OCI-LY1 (cell line): ENCODE data around the gene RESP18.
A peak's percentile ranks its signal among the peaks of the same experiment; 100 is the strongest.

Source experiments
- H2AFZ ChIP-seq: fragments of 200-600 bp; sonication (generic), shearing (Covaris generic); 2 replicates; pipeline ENCODE4 v1.6.0; 2014; ENCODE audit warnings: antibody characterized with exemption, mild to moderate bottlenecking, low read length
- H3F3A ChIP-seq: fragments of 200-600 bp; sonication (generic), shearing (Covaris generic); 2 replicates; pipeline ENCODE4 v1.6.0; 2014; ENCODE audit warnings: mild to moderate bottlenecking, antibody characterized with exemption, low read length, moderate library complexity; ENCODE audit not compliant: insufficient read depth
- H3K27ac ChIP-seq: fragments of 200-600 bp; sonication (generic); 2 replicates; pipeline ENCODE4 v1.5.1; 2014; ENCODE audit warnings: low read length, mixed run types, mild to moderate bottlenecking, low read depth; ENCODE audit not compliant: poor library complexity, severe bottlenecking
- H3K27me3 ChIP-seq: fragments of 200-600 bp; sonication (generic); 2 replicates; pipeline ENCODE4 v1.6.0; 2014; ENCODE audit warnings: antibody characterized with exemption, mild to moderate bottlenecking, low read length, moderate library complexity; ENCODE audit not compliant: insufficient read depth
- H3K36me3 ChIP-seq: fragments of 200-600 bp; sonication (generic); 2 replicates; pipeline ENCODE4 v1.6.1; 2014; ENCODE audit warnings: mild to moderate bottlenecking, antibody characterized with exemption, low read length, moderate library complexity, mixed read lengths; ENCODE audit not compliant: insufficient read depth
- H3K4me1 ChIP-seq: fragments of 200-600 bp; sonication (generic); 2 replicates; pipeline ENCODE4 v1.5.1; 2014; ENCODE audit warnings: mild to moderate bottlenecking, low read length, moderate library complexity; ENCODE audit not compliant: insufficient read depth, severe bottlenecking
- H3K4me2 ChIP-seq: fragments of 200-600 bp; sonication (generic), shearing (Covaris generic); 2 replicates; pipeline ENCODE4 v1.6.1; 2014; ENCODE audit warnings: low read length
- H3K4me3 ChIP-seq: fragments of 200-600 bp; sonication (generic); 2 replicates; pipeline ENCODE4 v1.5.1; 2014; ENCODE audit warnings: low read length, low read depth, mild to moderate bottlenecking, mixed read lengths; ENCODE audit not compliant: poor library complexity, severe bottlenecking
- H3K79me2 ChIP-seq: fragments of 200-600 bp; shearing (Covaris generic); 2 replicates; pipeline ENCODE4 v1.6.1; 2016; ENCODE audit warnings: mixed run types, low read length, mixed read lengths; ENCODE audit not compliant: insufficient read depth
- H3K9ac ChIP-seq: fragments of 200-600 bp; sonication (generic), shearing (Covaris generic); 2 replicates; pipeline ENCODE4 v1.6.1; 2014; ENCODE audit warnings: mild to moderate bottlenecking, low read length, mixed read lengths
- H3K9me2 ChIP-seq: fragments of 200-600 bp; sonication (generic), shearing (Covaris generic); 2 replicates; pipeline ENCODE4 v1.6.1; 2014; ENCODE audit warnings: low read depth, mild to moderate bottlenecking, low read length, mixed read lengths
- H3K9me3 ChIP-seq: fragments of 200-600 bp; shearing (Covaris generic); 2 replicates; pipeline ENCODE4 v1.6.1; 2014; ENCODE audit warnings: low read length, mixed read lengths
- H4K20me1 ChIP-seq: fragments of 200-600 bp; sonication (generic), shearing (Covaris generic); 2 replicates; pipeline ENCODE4 v1.6.0; 2016; ENCODE audit warnings: mild to moderate bottlenecking, low read length; ENCODE audit not compliant: insufficient read depth
- CTCF ChIP-seq: fragments of 200-600 bp; sonication (generic), shearing (Covaris generic); IDR thresholded peaks from 2 replicates; pipeline ENCODE4 v1.5.1; 2017; ENCODE audit warnings: mild to moderate bottlenecking, antibody characterized with exemption, low read length, moderate library complexity, mixed read lengths
- EZH2 ChIP-seq: fragments of 200-600 bp; sonication (generic), shearing (Covaris generic); IDR thresholded peaks from 2 replicates; pipeline ENCODE4 v1.8.0; 2017; ENCODE audit warnings: borderline replicate concordance, mixed run types, mild to moderate bottlenecking, antibody characterized with exemption, low read length, moderate library complexity, mixed read lengths

The RESP18 gene

GRCh38 chr2:219299372-219299760 is 33.2 kb downstream of the RESP18 start:
- no peak overlapping the region for H3K9ac ChIP-seq
- H3K27ac ChIP-seq, result no peak overlapping the region
- no peak overlapping the region for H2AFZ ChIP-seq
- no peaks in the 10 kb centered on the region for H3K36me3 ChIP-seq
- no peak overlapping the region for H3K4me2 ChIP-seq
- no peak overlapping the region for H3K4me3 ChIP-seq
- no peak for TF ChIP-seq EZH2
- TF ChIP-seq CTCF, result no peak
- peaks cover 13% of the 10 kb centered on the region for H3K4me1 ChIP-seq
- no peaks in the 10 kb centered on the region for H3K9me3 ChIP-seq
- H3K9me2 ChIP-seq, result no peaks in the 10 kb centered on the region
- H3K27me3 ChIP-seq, result peaks cover 3% of the 10 kb centered on the region; the same call in 1 of the 2 replicates
- no peaks in the 10 kb centered on the region for H3F3A ChIP-seq
- H4K20me1 ChIP-seq, result no peaks in the 10 kb centered on the region
- H3K79me2 ChIP-seq, result no peaks in the 10 kb centered on the region

- peaks cover 3% of the 10 kb centered on the region; the same call in 1 of the 2 replicates for H3K27me3 ChIP-seq
- peaks cover 18% of the 10 kb centered on the region for H3K4me1 ChIP-seq
- TF ChIP-seq CTCF, result peak; percentile 92
- no peak for TF ChIP-seq EZH2
- H3K27ac ChIP-seq, result no peak overlapping the region
- H4K20me1 ChIP-seq, result no peaks in the 10 kb centered on the region
- H3F3A ChIP-seq, result no peaks in the 10 kb centered on the region
- no peak overlapping the region for H3K9ac ChIP-seq
- H3K4me3 ChIP-seq, result no peak overlapping the region
- H3K4me2 ChIP-seq, result no peak overlapping the region; the same call in 1 of the 2 replicates
- no peaks in the 10 kb centered on the region for H3K9me2 ChIP-seq
- H2AFZ ChIP-seq, result no peak overlapping the region
- H3K79me2 ChIP-seq, result no peaks in the 10 kb centered on the region
- H3K36me3 ChIP-seq, result no peaks in the 10 kb centered on the region
- H3K9me3 ChIP-seq, result no peaks in the 10 kb centered on the region
Observed at GRCh38 chr2:219298759-219299371, 33.7 kb downstream of the RESP18 start.

GRCh38 chr2:219297766-219298456 is 34.6 kb downstream of the RESP18 start:
- no peak overlapping the region for H2AFZ ChIP-seq
- no peak overlapping the region for H3K27ac ChIP-seq
- no peak overlapping the region for H3K4me2 ChIP-seq
- peaks cover 18% of the 10 kb centered on the region for H3K4me1 ChIP-seq
- TF ChIP-seq EZH2 (no peak), CTCF (no peak)
- no peak overlapping the region for H3K4me3 ChIP-seq
- H3K9ac ChIP-seq, result no peak overlapping the region
- no peaks in the 10 kb centered on the region for H3F3A ChIP-seq
- H3K79me2 ChIP-seq, result no peaks in the 10 kb centered on the region
- no peaks in the 10 kb centered on the region for H3K9me3 ChIP-seq
- no peaks in the 10 kb centered on the region for H4K20me1 ChIP-seq
- no peaks in the 10 kb centered on the region for H3K9me2 ChIP-seq
- no peaks in the 10 kb centered on the region for H3K36me3 ChIP-seq
- H3K27me3 ChIP-seq, result peaks cover 3% of the 10 kb centered on the region; the same call in 1 of the 2 replicates
